Mammary epithelial cell (primary cell): ENCODE data around the gene OTOL1.

ENCODE experiments used
- CTCF ChIP-seq, 2 donors: IDR thresholded peaks in 1 of 2; conservative IDR thresholded peaks in 1 of 2; 2 replicates each; pipeline ENCODE4 v1.5.1; 2011 to 2012; ENCODE audit warnings: inconsistent platforms in 2 of 2, low read length in 2 of 2, mild to moderate bottlenecking in 2 of 2, control low read depth in 1 of 2, low read depth in 1 of 2; ENCODE audit not compliant: insufficient read depth in 1 of 2; ENCODE audit errors: extremely low read depth in 1 of 2
- EZH2 ChIP-seq: IDR thresholded peaks from 2 replicates; pipeline ENCODE4 v1.6.1; 2012; ENCODE audit warnings: low read length, inconsistent platforms, borderline replicate concordance

- TF ChIP-seq CTCF (conservative IDR thresholded peaks at IDR 0.05 in 1 of 2, IDR thresholded peaks at IDR 0.05 in 1 of 2; ENCODE audit: extremely low read depth in 1 of 2, insufficient read depth in 1 of 2, low read depth in 1 of 2, low read length in 2 of 2) (no peak), EZH2 (no peak)
Measured at GRCh38 chr3:161551697-161552096, 55.1 kb downstream of the OTOL1 start.
